K562 (cell line): Measurements from ENCODE around the gene KIFC3. TPM values are rescaled to one million over a fixed set of nuclear protein-coding genes. Genes with fewer than 3 reads are reported as not detected.

Experiments
- ATAC-seq: fragments of 200-7000 bp; cut with Tn5 transposase; 3 replicates; pipeline ENCODE4 v1.9.1; 2020; ENCODE audit warnings: moderate library complexity
- BruUV-seq: library from RNA; stranded (reverse); fragments of 400-500 nt; replicated peaks from 2 replicates; lab custom pipeline; 2021; lab: Mats Ljungman, UMichigan
- CTCF ChIA-PET: fragments of 300-600 bp; formaldehyde crosslinking; extraction: SDS; loops from one replicate; lab custom pipeline; 2021; ENCODE audit warnings: low intra/inter-chr PET ratio; lab: Yijun Ruan, JAX
- POLR2A ChIA-PET: fragments of 300-600, 350-650 bp; sonication (Branson Sonifier 250); formaldehyde crosslinking; extraction: SDS; loops from one replicate; lab custom pipeline; 2021; ENCODE audit warnings: antibody characterized with exemption, inconsistent platforms; lab: Yijun Ruan, JAX
- DNase-seq, 4 experiments: peaks; one replicate each; pipeline versions ENCODE4 v3.0.0 to v3.0.0-alpha.2; 2011 to 2018; ENCODE audit warnings: low spot score in 3 of 4, mixed read lengths in 3 of 4; ENCODE audit errors: extremely low read depth in 1 of 4
- FAIRE-seq: peaks from 2 replicates; lab custom pipeline; 2011; peaks lifted over from hg19 to GRCh38; lab: Jason Lieb, UNC
- H2AFZ ChIP-seq: 2 replicates; pipeline ENCODE4 v1.6.0; 2011; ENCODE audit warnings: low read depth, low read length, control low read depth, inconsistent platforms
- H3K27ac ChIP-seq: fragments of 200-600 bp; 3 replicates; pipeline ENCODE4 v1.8.0; 2011; ENCODE audit warnings: low read depth, mild to moderate bottlenecking, control low read depth, inconsistent platforms, low read length, moderate library complexity, mixed read lengths; ENCODE audit errors: extremely low read depth
- H3K27me3 ChIP-seq, 2 experiments: fragments of 300-600 bp in 1 of 2; 2 replicates in 1 of 2; 3 replicates in 1 of 2; pipeline versions ENCODE4 v1.6.0 to v1.8.0; 2011; ENCODE audit warnings: inconsistent platforms in 2 of 2, low read length in 2 of 2, mild to moderate bottlenecking in 1 of 2, mixed read lengths in 1 of 2, moderate library complexity in 1 of 2; ENCODE audit not compliant: control insufficient read depth in 2 of 2, insufficient read depth in 2 of 2
- H3K36me3 ChIP-seq: fragments of 300-600 bp; 3 replicates; pipeline ENCODE4 v1.8.0; 2011; ENCODE audit warnings: mild to moderate bottlenecking, low read length, inconsistent platforms; ENCODE audit not compliant: control insufficient read depth, insufficient read depth
- H3K4me1 ChIP-seq, 2 experiments: fragments of 200-600 bp in 1 of 2; replicated peaks in 1 of 2; 2 replicates in 1 of 2; 3 replicates in 1 of 2; pipeline versions ENCODE4 v1.5.1 to v1.8.0; 2011; ENCODE audit warnings: inconsistent platforms in 2 of 2, low read length in 2 of 2, mild to moderate bottlenecking in 1 of 2, mixed read lengths in 1 of 2, moderate library complexity in 1 of 2; ENCODE audit not compliant: control insufficient read depth in 2 of 2, insufficient read depth in 2 of 2
- H3K4me2 ChIP-seq: 2 replicates; pipeline ENCODE4 v1.6.1; 2011; ENCODE audit warnings: low read length, control low read depth, inconsistent platforms, mixed read lengths; ENCODE audit not compliant: insufficient read depth
- H3K4me3 ChIP-seq: fragments of 200-600 bp; sonication (generic), shearing (Covaris generic); 2 replicates; pipeline ENCODE4 v1.5.1; 2016; ENCODE audit warnings: control low read depth, inconsistent platforms
- H3K79me2 ChIP-seq: fragments of 200-600 bp; 3 replicates; pipeline ENCODE4 v1.8.0; 2011; ENCODE audit warnings: low read length, inconsistent platforms; ENCODE audit not compliant: control insufficient read depth, insufficient read depth
- H3K9ac ChIP-seq, 2 experiments: 2 replicates each; pipeline versions ENCODE4 v1.6.0 to v1.6.1; 2011; ENCODE audit warnings: low read depth in 2 of 2, low read length in 2 of 2, control low read depth in 1 of 2, inconsistent platforms in 1 of 2, mild to moderate bottlenecking in 1 of 2, mixed read lengths in 1 of 2; ENCODE audit not compliant: insufficient read depth in 1 of 2
- H3K9me1 ChIP-seq: one replicate; pipeline ENCODE4 v1.6.0; 2011; ENCODE audit warnings: inconsistent platforms, mild to moderate bottlenecking, low read length, moderate library complexity; ENCODE audit not compliant: control insufficient read depth, insufficient read depth
- H3K9me3 ChIP-seq: replicated peaks from 2 replicates; pipeline ENCODE4 v1.5.1; 2011; ENCODE audit warnings: low read depth, low read length, inconsistent platforms; ENCODE audit not compliant: control insufficient read depth, insufficient read depth
- H4K20me1 ChIP-seq: replicated peaks from 2 replicates; pipeline ENCODE4 v1.6.1; 2011; ENCODE audit warnings: low read length, inconsistent platforms, mixed read lengths; ENCODE audit not compliant: control insufficient read depth, insufficient read depth
- BCOR ChIP-seq: fragments of 450-650 bp; IDR thresholded peaks from 2 replicates; pipeline ENCODE4 v1.6.1; 2016
- CHD2 ChIP-seq: IDR thresholded peaks from 2 replicates; pipeline ENCODE4 v1.6.1; 2011; ENCODE audit warnings: low read depth, low read length
- GATA2 ChIP-seq: sonication (generic); formaldehyde crosslinking; IDR thresholded peaks from 2 replicates; pipeline ENCODE4 v1.4.0; 2020; ENCODE audit warnings: mild to moderate bottlenecking, missing genetic modification reagents
- MAFK ChIP-seq: IDR thresholded peaks from 2 replicates; pipeline ENCODE4 v1.6.1; 2011; ENCODE audit warnings: low read length, improper control_type of control experiment
- POLR3G ChIP-seq: IDR thresholded peaks from 2 replicates; pipeline ENCODE4 v1.6.1; 2011; ENCODE audit not compliant: insufficient read length, insufficient replicate concordance; ENCODE audit errors: extremely low read depth
- RBFOX2 ChIP-seq: fragments of 200-400 bp; formaldehyde crosslinking; IDR thresholded peaks from 2 replicates; pipeline ENCODE4 v1.6.1; 2017; ENCODE audit warnings: low read depth, mild to moderate bottlenecking, low read length, moderate library complexity
- RBM25 ChIP-seq: fragments of 200-400 bp; formaldehyde crosslinking; IDR thresholded peaks from 2 replicates; pipeline ENCODE4 v1.6.1; 2018; ENCODE audit warnings: low read length, low read depth, moderate library complexity; ENCODE audit not compliant: severe bottlenecking
- THAP12 ChIP-seq: fragments of 250-450 bp; sonication (Bioruptor Pico); IDR thresholded peaks from 2 replicates; pipeline ENCODE4 v1.9.0; 2021; ENCODE audit warnings: mild to moderate bottlenecking, inconsistent platforms
- ZFP36 ChIP-seq: fragments of 150-350 bp; IDR thresholded peaks from 2 replicates; pipeline ENCODE4 v1.6.1; 2018; ENCODE audit warnings: low read length, low read depth; ENCODE audit not compliant: partially characterized antibody
- ZZZ3 ChIP-seq: fragments of 450-650 bp; IDR thresholded peaks from 2 replicates; pipeline ENCODE4 v1.6.1; 2016; ENCODE audit warnings: antibody characterized with exemption, mild to moderate bottlenecking, moderate library complexity
- WGBS: fragments of 100-300 bp; shearing (Covaris generic); methylation state at CpG from one replicate; pipeline ENCODE4 v1.1.6; 2016; ENCODE audit warnings: low coverage, mixed read lengths; ENCODE audit not compliant: insufficient coverage; ENCODE audit errors: missing lambda C conversion rate; 5-methylcytosine and 5-hydroxymethylcytosine counted together
- in situ Hi-C: fragments of 300-500 bp; cut with MboI; formaldehyde crosslinking; loops from 4 replicates; pipeline ENCODE4 v1.15.0; 2018; ENCODE audit warnings: inconsistent platforms, mixed read lengths
- intact Hi-C: fragments of 100-400 bp; cut with micrococcal nuclease; formaldehyde crosslinking; loops from 2 replicates; pipeline ENCODE4 v1.14.2; 2022
- polyA plus RNA-seq, 8 experiments: library from polyadenylated mRNA; depleted of rRNA in 4 of 8; stranded (reverse) in 5 of 8; unstranded in 3 of 8; fragments of >200 nt; fragmentation: Nextera tagmentation in 2 of 8; fragmentation: Illumina TruSeq in 1 of 8; extraction: Ambion mirVana in 2 of 8; extraction: Trizol in 1 of 8; gene quantifications; 2 replicates each; pipeline versions ENCODE4 v1.2.1 to v1.2.3, GENCODE V29; 2011 to 2014; ENCODE audit warnings: inconsistent platforms in 1 of 8, missing spikeins in 1 of 8
- total RNA-seq, 7 experiments: library from RNA; depleted of rRNA in 6 of 7; stranded (reverse); fragments of >200 nt in 6 of 7; fragmentation: Illumina TruSeq in 2 of 7; extraction: Trizol in 2 of 7; gene quantifications; 2 replicates each; pipeline versions ENCODE4 v1.2.1 to v1.2.3, GENCODE V29; 2011 to 2021; ENCODE audit warnings: low replicate concordance in 1 of 7

KIFC3 gene
- total and polyA plus RNA-seq, 9 of the 15 experiments (the other 6 are each of a cell fraction or from before 2014, with no cell fraction given) = 0.23 to 105 (median 26.2) TPM

- POLR2A ChIA-PET = interaction anchor here (1.3 to 1.5 kb wide), 2 partner anchors 12 to 14 kb away, joined by 3 to 5 read pairs; partner anchors contain the start of gene KATNB1
Observed at GRCh38 chr16:57749101-57749692, 53.1 kb downstream of the KIFC3 start.

GRCh38 chr16:57748596-57748995 is 53.7 kb downstream of the KIFC3 start:
- Histone ChIP-seq H4K20me1 (no peaks in the 10 kb centered on the region), H3K9me1 (no peaks in the 10 kb centered on the region), H3K27ac (no peak overlapping the region), H3K9ac (peak overlapping the region in 1 of 2 experiments; percentile 14; a peak in 1 of 4 replicates), H3K4me1 (peaks cover 0 to 20% of the 10 kb centered on the region in 2 experiments; a peak in 3 of 5 replicates), H3K4me3 (no peak overlapping the region), H3K27me3 (no peaks in the 10 kb centered on the region), H3K9me3 (no peaks in the 10 kb centered on the region), H3K4me2 (no peak overlapping the region), H3K79me2 (no peaks in the 10 kb centered on the region), H2AFZ (no peak overlapping the region), H3K36me3 (peaks cover 38% of the 10 kb centered on the region; the same call in 2 of the 3 replicates)
- no TSS peak for BruUV-seq
- no peak for FAIRE-seq
- POLR2A ChIA-PET = interaction anchor here (1.3 to 1.5 kb wide), 2 partner anchors 12 to 13 kb away, joined by 3 to 5 read pairs; partner anchors contain the start of gene KATNB1
- DNase-seq = no peak
- CTCF ChIA-PET = no interaction called here
- intact Hi-C loops = no loop called here
- ATAC-seq = no peak
- TF ChIP-seq THAP12 (CRISPR knock-in tag) (no peak), RBFOX2 (0 out of 2 replicates have a peak, but pooled peaks have one; percentile 30), GATA2 (CRISPR knock-in tag) (no peak), CHD2 (no peak), ZZZ3 (no peak)
- in situ Hi-C loops = no loop called here
- WGBS = 83% methylated on average over 11 of the region's 11 CpGs

More at GRCh38 chr16:57749101-57749692, 53.1 kb downstream of the KIFC3 start:
- Histone ChIP-seq H3K4me1 (peaks cover 0 to 14% of the 10 kb centered on the region in 2 experiments; a peak in 1 of 5 replicates), H3K27ac (no peak overlapping the region), H3K9ac (peak overlapping the region in 1 of 2 experiments; percentile 14; a peak in 1 of 4 replicates), H3K9me3 (no peaks in the 10 kb centered on the region), H2AFZ (no peak overlapping the region), H4K20me1 (no peaks in the 10 kb centered on the region), H3K4me3 (no peak overlapping the region), H3K36me3 (peaks cover 42% of the 10 kb centered on the region; the same call in 2 of the 3 replicates), H3K4me2 (no peak overlapping the region), H3K27me3 (no peaks in the 10 kb centered on the region), H3K9me1 (no peaks in the 10 kb centered on the region), H3K79me2 (no peaks in the 10 kb centered on the region)
- ATAC-seq (no peak), FAIRE-seq (no peak), DNase-seq (no peak)
- CTCF ChIA-PET = no interaction called here
- intact Hi-C loops (no loop called here), in situ Hi-C loops (no loop called here)
- TF ChIP-seq BCOR (peak; percentile 67), RBM25 (peak; percentile 82), ZFP36 (peak; percentile 39), POLR3G (no peak), MAFK (no peak)
- 80% methylated on average over 3 of the region's 3 CpGs for WGBS
- BruUV-seq = no TSS peak
